Measurements from ENCODE around the gene RTL1. TPM values are rescaled to one million over a fixed set of nuclear protein-coding genes. Genes with fewer than 3 reads are reported as not detected.

The RTL1 gene
- total RNA-seq, 1 donor from 2014 or later, result 0.15 TPM

- DNase-seq (ENCODE audit: low spot score), result no peak
- H3K36me3 ChIP-seq, result no peaks in the 10 kb centered on the region
- no peak overlapping the region for H3K4me3 ChIP-seq
- Mint-ChIP-seq H3K4me3 (no peak overlapping the region), H3K9me3 (peaks cover 9% of the 10 kb centered on the region), H3K4me1 (peaks cover 1% of the 10 kb centered on the region), H3K36me3 (no peaks in the 10 kb centered on the region), H3K27me3 (ENCODE audit: insufficient read depth, low read depth) (no peaks in the 10 kb centered on the region), H3K27ac (no peak overlapping the region)
- no peaks in the 10 kb centered on the region for H4K20me1 ChIP-seq (ENCODE audit: low read depth)
- H2AFZ ChIP-seq (replicated peaks), result no peak overlapping the region
- H3K27ac ChIP-seq, result no peak overlapping the region
- TF ChIP-seq EZH2phosphoT487 (IDR thresholded peaks at IDR 0.05) (no peak), EZH2 (IDR thresholded peaks at IDR 0.05) (no peak), CTCF (IDR thresholded peaks at IDR 0.05) (no peak)
- no peak overlapping the region for H3K9ac ChIP-seq
- H3K4me2 ChIP-seq, result no peak overlapping the region
- H3F3A ChIP-seq (ENCODE audit: low read depth), result no peaks in the 10 kb centered on the region
- H3K4me1 ChIP-seq, result no peaks in the 10 kb centered on the region
- no peaks in the 10 kb centered on the region for H3K9me3 ChIP-seq (ENCODE audit: low read depth)
- H3K79me2 ChIP-seq (ENCODE audit: low read depth), result no peaks in the 10 kb centered on the region
- H3K27me3 ChIP-seq, result no peaks in the 10 kb centered on the region
Observed at GRCh38 chr14:100867631-100868315, 35.7 kb downstream of the RTL1 start.

- Mint-ChIP-seq H3K4me3 (no peak overlapping the region), H3K4me1 (no peaks in the 10 kb centered on the region), H3K36me3 (no peaks in the 10 kb centered on the region), H3K27ac (no peak overlapping the region), H3K9me3 (peaks cover 9% of the 10 kb centered on the region), H3K27me3 (ENCODE audit: insufficient read depth, low read depth) (peaks cover under 1% of the 10 kb centered on the region)
- Histone ChIP-seq H3K4me2 (no peak overlapping the region), H3K27ac (no peak overlapping the region), H3K9me3 (ENCODE audit: low read depth) (no peaks in the 10 kb centered on the region), H3K4me3 (no peak overlapping the region), H3K79me2 (ENCODE audit: low read depth) (no peaks in the 10 kb centered on the region), H3K4me1 (no peaks in the 10 kb centered on the region), H2AFZ (replicated peaks) (no peak overlapping the region), H3K27me3 (no peaks in the 10 kb centered on the region), H4K20me1 (ENCODE audit: low read depth) (no peaks in the 10 kb centered on the region), H3F3A (ENCODE audit: low read depth) (no peaks in the 10 kb centered on the region), H3K36me3 (no peaks in the 10 kb centered on the region), H3K9ac (no peak overlapping the region)
- TF ChIP-seq CTCF (IDR thresholded peaks at IDR 0.05) (no peak), EZH2 (IDR thresholded peaks at IDR 0.05) (no peak), EZH2phosphoT487 (IDR thresholded peaks at IDR 0.05) (no peak)
- DNase-seq (ENCODE audit: low spot score), result no peak
Observed at GRCh38 chr14:100866666-100867630, 36.6 kb downstream of the RTL1 start.

GRCh38 chr14:100865682-100866591, 37.6 kb downstream of the RTL1 start:
- Histone ChIP-seq H3K36me3 (no peaks in the 10 kb centered on the region), H3K4me1 (no peaks in the 10 kb centered on the region), H3K4me2 (no peak overlapping the region), H2AFZ (replicated peaks) (no peak overlapping the region), H3K9me3 (ENCODE audit: low read depth) (no peaks in the 10 kb centered on the region), H3K27me3 (no peaks in the 10 kb centered on the region), H3F3A (ENCODE audit: low read depth) (no peaks in the 10 kb centered on the region), H3K79me2 (ENCODE audit: low read depth) (no peaks in the 10 kb centered on the region), H3K9ac (no peak overlapping the region), H4K20me1 (ENCODE audit: low read depth) (no peaks in the 10 kb centered on the region), H3K4me3 (no peak overlapping the region), H3K27ac (no peak overlapping the region)
- no peaks in the 10 kb centered on the region for H3K4me1 Mint-ChIP-seq
- TF ChIP-seq EZH2 (IDR thresholded peaks at IDR 0.05), result no peak
- no peak for TF ChIP-seq CTCF (IDR thresholded peaks at IDR 0.05)
- TF ChIP-seq EZH2phosphoT487 (IDR thresholded peaks at IDR 0.05), result no peak
- H3K27me3 Mint-ChIP-seq (ENCODE audit: insufficient read depth, low read depth), result peaks cover 2% of the 10 kb centered on the region
- no peak for DNase-seq (ENCODE audit: low spot score)
- no peaks in the 10 kb centered on the region for H3K36me3 Mint-ChIP-seq
- peaks cover 9% of the 10 kb centered on the region for H3K9me3 Mint-ChIP-seq
- H3K27ac Mint-ChIP-seq, result no peak overlapping the region
- no peak overlapping the region for H3K4me3 Mint-ChIP-seq
